SK-N-MC (cell line): ENCODE measurements around the gene CD99.
A peak's percentile ranks its signal among the peaks of the same experiment; 100 is the strongest.

Experiments used
- DNase-seq: peaks from one replicate; pipeline ENCODE4 v3.0.0-alpha.2; 2011; ENCODE audit warnings: low read depth, low spot score
- H3K27ac ChIP-seq: fragments of 200-600 bp; sonication (generic); 2 replicates; pipeline ENCODE4 v1.5.1; 2016; ENCODE audit warnings: mixed run types
- H3K36me3 ChIP-seq: fragments of 200-600 bp; sonication (generic); 2 replicates; pipeline ENCODE4 v1.6.1; 2017; ENCODE audit warnings: antibody characterized with exemption, low read length, mixed read lengths; ENCODE audit not compliant: insufficient read depth
- H3K4me3 ChIP-seq: fragments of 200-600 bp; sonication (generic); 2 replicates; pipeline ENCODE4 v1.5.1; 2016
- H3K9ac ChIP-seq: fragments of 200-600 bp; sonication (generic); 2 replicates; pipeline ENCODE4 v1.8.0; 2017; ENCODE audit warnings: mixed run types, mixed read lengths; ENCODE audit not compliant: insufficient read length
- H3K9me3 ChIP-seq: fragments of 200-600 bp; sonication (generic); 2 replicates; pipeline ENCODE4 v1.6.1; 2017; ENCODE audit warnings: low read depth, mild to moderate bottlenecking, antibody characterized with exemption, low read length, moderate library complexity, mixed read lengths
- EZH2 ChIP-seq: fragments of 200-600 bp; sonication (generic); IDR thresholded peaks from one replicate; pipeline ENCODE4 v1.6.1; 2017; ENCODE audit warnings: antibody characterized with exemption
- FOXP2 ChIP-seq: optimal IDR thresholded peaks from 2 replicates; pipeline ENCODE3; 2011; ENCODE audit warnings: mild to moderate bottlenecking, moderate library complexity; ENCODE audit not compliant: insufficient read depth; ENCODE audit errors: extremely low read length, control extremely low read depth
- POLR2AphosphoS5 ChIP-seq: IDR thresholded peaks from 2 replicates; pipeline ENCODE4 v1.6.1; 2012; ENCODE audit warnings: mild to moderate bottlenecking, low read depth, low read length, borderline replicate concordance

Gene CD99

DNA sequence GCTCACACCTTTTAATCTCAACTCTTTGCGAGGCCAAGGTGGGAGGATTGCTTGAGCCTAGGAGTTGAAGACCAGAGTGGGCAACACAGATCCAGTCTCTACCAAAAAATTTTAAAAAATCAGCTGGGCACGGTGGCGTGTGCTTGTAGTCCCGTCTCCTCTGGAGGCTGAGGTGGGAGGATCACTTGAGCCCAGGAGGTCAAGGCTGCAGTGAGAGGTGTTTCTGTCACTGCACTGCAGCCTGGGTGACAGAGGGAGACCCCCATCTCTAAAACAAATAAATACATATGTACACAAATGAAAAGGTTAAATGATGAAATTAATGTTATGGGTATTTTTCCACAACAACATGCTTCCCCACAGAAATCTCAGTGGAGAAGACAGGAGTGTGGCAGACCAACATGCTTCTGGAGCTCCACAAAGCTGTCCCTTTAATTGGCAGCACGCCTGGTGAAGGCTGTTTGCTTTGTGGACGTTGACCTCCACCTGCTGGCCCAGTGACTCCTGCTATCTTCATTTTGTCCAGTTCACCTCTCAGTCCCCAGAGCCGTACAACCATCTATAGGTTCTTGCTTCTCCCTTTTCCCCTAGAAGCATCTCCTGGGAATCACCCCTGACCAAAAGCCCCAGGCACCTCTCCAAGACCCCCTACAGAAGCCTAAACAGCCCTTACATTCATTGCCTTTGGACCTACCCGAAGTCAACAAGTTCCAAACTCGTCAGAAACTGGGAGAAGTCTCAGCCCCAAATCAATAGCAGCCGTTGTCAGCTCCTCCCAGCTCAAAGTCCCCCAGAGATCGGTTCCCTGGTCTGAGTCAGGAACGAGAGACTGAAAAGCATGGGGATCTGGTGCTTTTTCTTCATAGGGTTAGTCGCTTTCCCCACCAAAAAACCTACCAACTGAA lies 36.4 kb upstream of the CD99 start:
- TF ChIP-seq FOXP2 = no peak
- no peak for TF ChIP-seq EZH2
- no peak overlapping the region for H3K4me3 ChIP-seq
- no peaks in the 10 kb centered on the region; the same call in 1 of the 2 replicates for H3K36me3 ChIP-seq
- no peak overlapping the region for H3K27ac ChIP-seq
- DNase-seq = no peak
- H3K9ac ChIP-seq = no peak overlapping the region
- H3K9me3 ChIP-seq = no peaks in the 10 kb centered on the region

DNA sequence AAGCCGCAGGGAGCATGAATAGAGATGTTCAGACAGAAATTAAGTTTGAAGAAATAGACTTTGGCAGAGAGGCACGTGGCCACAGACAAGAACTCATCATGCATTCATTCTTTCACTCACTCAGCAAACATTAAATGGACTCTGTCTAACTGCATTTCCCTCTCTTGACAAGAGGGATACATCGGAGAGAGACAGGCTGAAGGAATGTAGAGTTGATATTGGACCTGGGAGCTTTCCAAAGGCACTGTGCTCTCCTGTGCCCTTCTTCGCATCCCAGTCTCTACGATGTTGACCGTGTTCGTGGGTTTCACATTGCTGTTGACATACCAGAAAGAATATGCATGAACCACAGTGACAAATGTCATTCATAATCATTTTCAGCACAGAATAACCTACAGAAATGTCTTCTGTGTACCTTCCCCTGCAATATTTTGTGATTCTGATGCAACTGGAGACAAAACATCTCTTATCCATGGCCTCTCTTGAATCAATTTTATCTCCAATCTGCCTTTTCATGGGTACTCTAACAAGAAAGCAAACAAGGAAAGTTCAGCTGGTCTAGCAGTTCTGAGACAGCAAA lies 34.7 kb upstream of the CD99 start:
- Histone ChIP-seq H3K4me3 (no peak overlapping the region), H3K9ac (no peak overlapping the region), H3K9me3 (no peaks in the 10 kb centered on the region), H3K36me3 (no peaks in the 10 kb centered on the region), H3K27ac (peak overlapping the region; percentile 39; the same call in 1 of the 2 replicates)
- TF ChIP-seq FOXP2 (no peak), EZH2 (no peak), POLR2AphosphoS5 (no peak)
- DNase-seq = no peak

DNA sequence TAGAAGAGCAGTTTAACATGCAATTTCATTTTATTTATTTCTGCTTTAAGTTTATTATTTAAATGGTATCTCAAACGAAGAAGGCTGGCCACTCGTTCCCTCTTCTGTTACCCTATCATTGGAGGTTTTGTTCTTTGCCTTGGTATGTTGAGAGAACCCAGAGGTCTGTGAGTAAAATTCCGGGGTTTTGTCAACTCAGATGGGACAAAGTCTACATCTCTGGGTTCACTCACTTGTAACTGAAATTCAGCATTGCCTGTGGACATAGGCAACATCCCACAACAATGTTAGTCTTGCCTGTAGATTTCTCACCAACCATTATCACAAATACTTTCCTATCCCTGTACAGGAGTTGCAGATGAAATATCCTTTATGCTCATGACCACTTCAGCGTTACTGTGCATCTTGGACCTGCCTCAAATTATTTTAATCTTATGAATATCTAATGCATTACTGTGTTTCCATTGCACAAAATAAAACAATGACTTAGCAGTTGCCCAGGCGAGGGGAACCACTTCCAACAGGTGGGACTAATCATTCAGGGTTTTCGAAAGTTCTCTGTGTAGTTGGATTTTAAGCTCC lies 33.5 kb upstream of the CD99 start:
- H3K9ac ChIP-seq = no peak overlapping the region
- no peak overlapping the region for H3K4me3 ChIP-seq
- H3K27ac ChIP-seq = peak overlapping the region; percentile 59
- no peak for DNase-seq
- no peaks in the 10 kb centered on the region for H3K9me3 ChIP-seq
- no peaks in the 10 kb centered on the region for H3K36me3 ChIP-seq
- TF ChIP-seq EZH2 (no peak), FOXP2 (no peak), POLR2AphosphoS5 (no peak)

DNA sequence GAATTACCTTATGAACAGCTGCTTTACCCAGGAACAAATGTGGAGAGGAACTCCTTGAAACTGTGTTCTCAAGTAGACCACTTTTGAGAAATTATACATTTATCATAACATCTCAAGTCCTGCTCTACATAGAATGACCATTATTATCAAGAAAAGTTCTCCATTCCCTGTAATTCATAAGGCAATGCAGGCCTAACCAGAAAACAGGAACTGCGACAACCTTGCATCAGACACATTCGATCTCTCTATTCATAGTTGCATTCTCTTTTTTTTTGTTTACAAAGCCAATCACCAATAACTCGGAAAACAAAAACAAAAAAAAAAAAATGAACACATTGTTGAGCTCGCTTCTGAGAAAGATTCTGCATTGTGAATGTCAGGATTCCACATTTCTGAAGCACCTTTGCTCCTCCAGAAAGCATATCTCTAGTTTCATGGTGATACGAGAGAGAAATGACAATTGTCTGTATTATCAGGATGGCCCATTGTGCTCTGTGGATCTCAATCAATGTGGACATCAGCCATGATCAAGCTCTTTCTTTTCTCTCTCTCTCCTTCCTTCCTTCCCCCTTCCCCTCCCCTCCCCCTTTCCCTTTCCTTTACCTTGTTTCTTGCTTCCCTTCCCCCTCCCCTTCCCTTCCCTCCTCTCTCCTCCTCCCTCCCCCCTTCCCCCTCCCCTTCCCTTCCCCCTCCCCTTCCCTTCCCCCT lies 32.4 kb upstream of the CD99 start:
- Histone ChIP-seq H3K4me3 (no peak overlapping the region), H3K36me3 (no peaks in the 10 kb centered on the region), H3K9ac (no peak overlapping the region), H3K9me3 (no peaks in the 10 kb centered on the region), H3K27ac (peak overlapping the region; percentile 59)
- TF ChIP-seq FOXP2 (no peak), EZH2 (no peak), POLR2AphosphoS5 (no peak)
- no peak for DNase-seq

DNA sequence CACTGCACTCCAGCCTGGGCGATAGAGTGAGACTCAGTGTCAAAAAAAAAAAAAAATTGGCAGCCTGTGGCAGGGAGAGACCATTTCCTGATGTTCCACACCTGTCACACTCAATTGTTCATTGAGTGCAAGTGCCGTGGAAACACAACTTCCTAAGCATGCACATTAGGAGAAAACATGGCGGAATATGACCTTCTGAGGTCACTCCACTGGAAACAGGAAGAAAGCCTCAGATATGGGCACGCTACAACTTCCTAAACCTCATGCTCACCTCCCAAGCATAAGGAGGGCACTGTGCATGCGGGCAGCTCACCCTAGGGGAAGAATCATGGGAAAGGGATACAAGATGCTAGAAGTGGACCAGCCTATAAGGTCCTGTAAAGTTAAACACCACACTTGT lies 28.5 kb upstream of the CD99 start:
- DNase-seq = no peak
- Histone ChIP-seq H3K27ac (no peak overlapping the region), H3K36me3 (no peaks in the 10 kb centered on the region), H3K9ac (no peak overlapping the region), H3K9me3 (no peaks in the 10 kb centered on the region), H3K4me3 (no peak overlapping the region)
- no peak for TF ChIP-seq EZH2
- no peak for TF ChIP-seq FOXP2
- no peak for TF ChIP-seq POLR2AphosphoS5

DNA sequence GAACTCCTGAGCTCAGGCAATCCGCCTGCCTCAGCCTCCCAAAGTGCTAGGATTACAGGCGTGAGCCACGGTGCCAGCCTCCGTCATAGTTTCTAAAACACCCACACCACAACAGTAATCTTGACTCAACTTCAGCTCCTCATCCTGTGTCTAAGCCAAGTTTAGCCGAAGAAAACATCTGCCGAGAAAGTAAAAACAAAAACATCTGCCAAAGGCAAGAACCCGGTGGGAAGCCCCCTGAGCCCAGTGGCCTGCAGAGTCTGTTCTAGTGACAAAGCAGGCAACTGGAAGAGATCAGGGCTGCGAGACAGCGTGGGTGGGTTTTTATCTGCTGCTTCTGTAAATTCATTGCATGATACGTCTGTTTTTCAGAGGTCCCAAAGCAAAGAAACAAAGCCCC lies 26.6 kb upstream of the CD99 start:
- Histone ChIP-seq H3K9ac (peak overlapping the region; percentile 32), H3K27ac (peak overlapping the region; percentile 95), H3K4me3 (peak overlapping the region; percentile 5; the same call in 1 of the 2 replicates), H3K36me3 (no peaks in the 10 kb centered on the region), H3K9me3 (no peaks in the 10 kb centered on the region)
- DNase-seq = no peak
- TF ChIP-seq EZH2 (no peak), FOXP2 (no peak), POLR2AphosphoS5 (no peak)

DNA sequence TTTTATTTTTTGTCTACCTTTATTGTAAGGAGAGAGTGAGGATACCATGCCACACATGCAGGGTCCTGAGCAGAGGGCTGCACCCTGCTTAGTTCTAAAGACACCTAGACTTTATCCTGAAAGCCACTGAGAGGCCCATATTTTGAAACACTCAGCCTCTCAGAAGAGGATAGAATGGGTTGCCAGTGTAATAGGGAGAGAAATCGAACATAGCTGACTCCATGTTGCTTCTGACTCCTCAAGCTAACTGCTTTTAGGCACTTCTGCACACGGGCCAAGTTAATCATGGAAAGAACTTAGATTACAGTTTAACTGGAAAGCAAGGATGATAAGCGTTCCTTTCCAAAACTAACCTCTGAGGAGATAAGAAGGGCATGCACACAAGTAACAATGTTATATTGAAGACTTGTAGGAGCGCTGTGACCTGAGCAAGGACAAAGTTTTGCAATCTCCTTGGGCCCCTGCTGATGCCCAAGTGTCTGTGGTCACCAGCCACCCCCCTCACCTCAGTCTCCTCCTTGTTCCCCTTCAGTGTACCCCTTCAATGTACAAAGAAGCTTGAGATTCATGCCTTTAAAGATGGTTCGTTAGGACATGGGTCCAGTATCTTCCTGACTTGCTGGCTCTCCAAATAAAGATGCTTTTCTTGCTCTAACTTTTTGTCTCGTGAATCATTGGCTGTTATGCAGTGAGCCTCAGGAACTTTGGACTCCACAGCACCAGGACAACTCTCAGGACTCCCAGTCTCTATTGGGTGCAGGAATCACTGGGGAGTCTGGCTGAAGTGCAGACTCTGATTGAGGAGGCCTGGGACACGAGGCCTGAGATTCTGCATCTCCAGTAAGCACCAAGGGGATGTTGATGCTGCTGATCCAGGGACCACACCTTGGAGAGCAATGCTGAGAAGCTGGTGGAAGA lies 25.4 kb upstream of the CD99 start:
- no peak overlapping the region for H3K9ac ChIP-seq
- TF ChIP-seq FOXP2 (no peak), EZH2 (no peak)
- H3K4me3 ChIP-seq = no peak overlapping the region
- H3K27ac ChIP-seq = peak overlapping the region; percentile 95
- H3K9me3 ChIP-seq = no peaks in the 10 kb centered on the region
- no peak for DNase-seq
- no peaks in the 10 kb centered on the region for H3K36me3 ChIP-seq

DNA sequence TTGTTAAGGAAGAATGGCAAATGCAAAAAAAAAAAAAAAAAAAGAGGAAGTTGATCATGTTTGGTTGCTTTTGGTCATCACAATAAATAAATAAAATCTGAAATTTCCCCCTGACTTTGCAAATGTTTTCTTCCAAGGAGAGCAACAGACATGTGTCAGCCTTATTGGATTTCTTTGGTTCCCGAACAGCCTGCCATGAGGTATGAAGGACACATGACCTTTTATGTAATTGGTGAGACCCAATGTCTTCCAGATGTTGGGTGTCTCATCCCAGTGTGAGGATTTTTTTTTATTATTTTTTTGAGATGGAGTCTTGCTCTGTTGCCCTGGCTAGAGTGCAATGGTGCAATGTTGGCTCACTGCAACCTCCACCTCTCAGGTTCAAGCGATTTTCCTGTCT lies 24.6 kb upstream of the CD99 start:
- Histone ChIP-seq H3K4me3 (no peak overlapping the region), H3K9ac (no peak overlapping the region), H3K36me3 (no peaks in the 10 kb centered on the region), H3K27ac (no peak overlapping the region), H3K9me3 (no peaks in the 10 kb centered on the region)
- TF ChIP-seq POLR2AphosphoS5 (no peak), FOXP2 (no peak), EZH2 (no peak)
- DNase-seq = no peak
